HEK293 (cell line): ENCODE results near the gene APOB.

ENCODE experiments used
- ATF2 ChIP-seq: fragments of 450-650 bp; formaldehyde crosslinking; IDR thresholded peaks from 2 replicates; pipeline ENCODE4 v1.5.1; 2016; ENCODE audit warnings: missing biosample characterization, missing genetic modification characterization, low read depth
- TCF7L2 ChIP-seq: IDR thresholded peaks from 2 replicates; pipeline ENCODE4 v1.6.1; 2011; ENCODE audit warnings: low read depth, mild to moderate bottlenecking, inconsistent platforms, low read length, moderate library complexity, borderline replicate concordance
- ZNF473 ChIP-seq: fragments of 450-650 bp; formaldehyde crosslinking; IDR thresholded peaks from 2 replicates; pipeline ENCODE4 v1.5.1; 2017; ENCODE audit warnings: missing biosample characterization, missing genetic modification characterization

- TF ChIP-seq TCF7L2 (no peak), ZNF473 (no peak), ATF2 (tag by site-specific recombination) (no peak)
Measured at GRCh38 chr2:21050164-21050563, 6.3 kb upstream of the APOB start.
